Hepatic stellate cell (primary cell): Measurements from ENCODE around the gene CKAP4.
"Not testable (repeated sequence)": the region's sequence is repeated elsewhere in the genome, so short reads cannot be mapped to it uniquely, and the experiment has no call there.

Source experiments
- DNase-seq: peaks from one replicate; pipeline ENCODE4 v3.0.0; 2011; ENCODE audit warnings: low spot score

CKAP4 gene

GRCh38 chr12:106247674-106248311 is at the start of gene CKAP4:
CKAP4 (minus strand) TSS chr12:106248020; CDS start chr12:106247851, 169 bp downstream.
- peak; percentile 85 for DNase-seq

GRCh38 chr12:106297075-106297474 is 49.3 kb upstream of the CKAP4 start:
- no peak for DNase-seq

- peak; percentile 55 for DNase-seq
Measured at GRCh38 chr12:106296179-106296877, 48.5 kb upstream of the CKAP4 start.

GRCh38 chr12:106292339-106292738 is 44.5 kb upstream of the CKAP4 start:
- DNase-seq, result no peak

- DNase-seq, result no peak
Measured at GRCh38 chr12:106291342-106291741, 43.5 kb upstream of the CKAP4 start.

- DNase-seq, result no peak
Measured at GRCh38 chr12:106290666-106291065, 42.8 kb upstream of the CKAP4 start.

- DNase-seq, result no peak
Measured at GRCh38 chr12:106289196-106289681, 41.4 kb upstream of the CKAP4 start.

GRCh38 chr12:106288494-106289195 is 40.8 kb upstream of the CKAP4 start:
- peak; percentile 45 for DNase-seq

- no peak for DNase-seq
Measured at GRCh38 chr12:106288101-106288493, 40.3 kb upstream of the CKAP4 start.

GRCh38 chr12:106287364-106287763 is 39.5 kb upstream of the CKAP4 start:
- no peak for DNase-seq

GRCh38 chr12:106286576-106287162 is 38.8 kb upstream of the CKAP4 start:
- DNase-seq, result not testable (repeated sequence)

- DNase-seq, result no peak
Measured at GRCh38 chr12:106285982-106286381, 38.2 kb upstream of the CKAP4 start.

- no peak for DNase-seq
Measured at GRCh38 chr12:106284358-106285105, 36.7 kb upstream of the CKAP4 start.

GRCh38 chr12:106282457-106283097 is 34.8 kb upstream of the CKAP4 start:
- DNase-seq, result peak; percentile 47

- DNase-seq, result no peak
Measured at GRCh38 chr12:106281804-106282203, 34.0 kb upstream of the CKAP4 start.

- DNase-seq, result no peak
Measured at GRCh38 chr12:106281056-106281782, 33.4 kb upstream of the CKAP4 start.

- DNase-seq, result no peak
Measured at GRCh38 chr12:106280106-106280505, 32.3 kb upstream of the CKAP4 start.

- no peak for DNase-seq
Measured at GRCh38 chr12:106276032-106276740, 28.4 kb upstream of the CKAP4 start.

- DNase-seq, result no peak
Measured at GRCh38 chr12:106275458-106275857, 27.6 kb upstream of the CKAP4 start.

GRCh38 chr12:106274575-106275121 is 26.8 kb upstream of the CKAP4 start:
- DNase-seq, result no peak
